Heart left ventricle (tissue), 13 donors: ENCODE results near the gene COPRS.

Experiments used
- CTCF ChIP-seq, 12 donors: fragments of 200-600 bp; sonication (generic) in 4 of 12; IDR thresholded peaks; one replicate each; pipeline versions ENCODE4 v1.5.0 to v1.8.0; 2018 to 2022; ENCODE audit warnings: antibody characterized with exemption in 12 of 12, mild to moderate bottlenecking in 5 of 12
- POLR2A ChIP-seq, 2 donors: fragments of 450-650 bp; IDR thresholded peaks; one replicate each; pipeline ENCODE4 v1.6.1; 2017; ENCODE audit warnings: antibody characterized with exemption in 2 of 2, mild to moderate bottlenecking in 2 of 2, moderate library complexity in 2 of 2
- donor health status: ischemic (EF 13 %, LVEDD 7.1; RV severe dilation, severe dysfunction).
- donor health status: DM: no; HTN: yes; CAD: no.
- donor health status: DM: no; HTN: no; CAD: no.
- donor health status: ischemic (EF 25% LVEDD 6.9; RV normal size, moderate dysfunction).
- donor health status: ischemic (EF 25% LVEDD 5.7; RV mildly dilated, moderate dysfunction).
- donor health status: ischemic (EF 35%, LVEDD 5.7; RV mildly dilated, moderate dysfunction).
- donor health status: nonischemic (EF 11% LVEDD 7.7; RV severe dilation, severe dysfunction).
- donor health status: DM: yes; HTN: yes; CAD: no.
- donor health status: PGD.
- donor health status: ischemic (EF 29% LVEDD 5.4; RV normal size, mild dysfunction).
- donor health status: nonischemic (EF 23%, LVEDD 6.1; RV moderate dilation, normal function).

- TF ChIP-seq CTCF (IDR thresholded peaks at IDR 0.05) (no peak), POLR2A (IDR thresholded peaks at IDR 0.05) (no peak)
Measured at GRCh38 chr17:31854672-31855071, 4.4 kb downstream of the COPRS start.
